ENCODE measurements around the gene COX8A. TPM values are rescaled to one million over a fixed set of nuclear protein-coding genes. Genes with fewer than 3 reads are reported as not detected.

Gene COX8A, protein sequence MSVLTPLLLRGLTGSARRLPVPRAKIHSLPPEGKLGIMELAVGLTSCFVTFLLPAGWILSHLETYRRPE
- 100 to 1,000 TPM; 419 to 659 (median 577) TPM for total RNA-seq
- 1,000 to 10,000 TPM; 1,536 to 1,691 (median 1,674) TPM for polyA plus RNA-seq

GRCh38 chr11:63974259-63975143, at the start of gene COX8A:
Gene COX8A, plus strand, starts transcription at chr11:63974620. Its CDS starts 61 bp downstream, at chr11:63974681.
- TF ChIP-seq EP300 (IDR thresholded peaks at IDR 0.05) (peak in 1 of 4 donors; percentile 2), POLR2AphosphoS5 (IDR thresholded peaks at IDR 0.05) (peak; percentile 87 to 94 (median 91)), POLR2A (IDR thresholded peaks at IDR 0.05) (peak; percentile 49 to 71), CTCF (IDR thresholded peaks at IDR 0.05) (peak in 1 of 4 experiments; percentile 21)
- intact Hi-C loops (cut with DNase I): no loop called here
- Histone ChIP-seq H3K36me3 (peaks cover 0 to 9% (median 0%) of the 10 kb centered on the region in 4 donors), H3K4me3 (peak within 1 kb of the TSS; percentile 73 to 82 (median 78)), H3K9me3 (no peaks in the 10 kb centered on the region), H3K27me3 (peaks cover 0 to 5% (median 0%) of the 10 kb centered on the region in 3 donors), H3K4me1 (peaks cover 0 to 27% (median 24%) of the 10 kb centered on the region in 4 donors), H3K27ac (peak within 1 kb of the TSS; percentile 93 to 98 (median 96))
- whole genome bisulfite sequencing, 2 donors: 0% methylated on average over 67 of the region's 67 CpGs
- DNase-seq: peak; percentile 100

DNA sequence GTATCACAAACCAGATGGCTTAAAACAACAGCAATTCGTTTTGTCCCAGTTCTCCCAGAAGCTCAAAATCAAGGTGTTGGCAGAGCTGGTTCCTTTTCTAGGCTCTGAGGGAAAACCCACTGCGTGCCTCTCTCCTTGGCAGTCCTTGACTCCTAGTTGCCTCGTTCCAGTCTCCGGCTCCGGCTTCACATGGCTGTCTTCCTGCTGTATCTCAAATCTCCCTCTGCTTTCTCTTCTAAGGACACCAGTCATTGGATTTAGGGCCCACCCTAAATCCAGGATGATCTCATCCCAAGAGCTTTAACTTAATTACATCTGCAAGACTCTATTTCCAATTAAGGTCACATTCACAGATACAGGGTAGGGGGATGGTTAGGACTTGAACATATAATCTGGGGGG, 44.8 kb upstream of the COX8A start:
- DNase-seq: no peak
- Histone ChIP-seq H3K27me3 (no peaks in the 10 kb centered on the region), H3K36me3 (no peaks in the 10 kb centered on the region), H3K4me1 (no peaks in the 10 kb centered on the region), H3K4me3 (no peak overlapping the region), H3K9me3 (no peaks in the 10 kb centered on the region), H3K27ac (no peak overlapping the region)
- 89 to 92% methylated on average over 5 of the region's 5 CpGs for WGBS, 2 donors
- no peak for TF ChIP-seq POLR2A (IDR thresholded peaks at IDR 0.05)
- TF ChIP-seq EP300 (IDR thresholded peaks at IDR 0.05): no peak
- TF ChIP-seq POLR2AphosphoS5 (IDR thresholded peaks at IDR 0.05): no peak
- no peak for TF ChIP-seq CTCF (IDR thresholded peaks at IDR 0.05)
- intact Hi-C loops (cut with DNase I): no loop called here

- Histone ChIP-seq H3K4me1 (no peaks in the 10 kb centered on the region), H3K27me3 (no peaks in the 10 kb centered on the region), H3K27ac (no peak overlapping the region), H3K4me3 (no peak overlapping the region), H3K9me3 (no peaks in the 10 kb centered on the region), H3K36me3 (no peaks in the 10 kb centered on the region)
- 71 to 77% methylated on average over 6 of the region's 6 CpGs for WGBS, 2 donors
- intact Hi-C loops (cut with DNase I): no loop called here
- TF ChIP-seq CTCF (IDR thresholded peaks at IDR 0.05) (no peak), POLR2AphosphoS5 (IDR thresholded peaks at IDR 0.05) (no peak), POLR2A (IDR thresholded peaks at IDR 0.05) (no peak), EP300 (IDR thresholded peaks at IDR 0.05) (no peak)
- no peak for DNase-seq
Observed at GRCh38 chr11:63931045-63931444, 43.4 kb upstream of the COX8A start.

- Histone ChIP-seq H3K27ac (no peak overlapping the region), H3K9me3 (no peaks in the 10 kb centered on the region), H3K27me3 (no peaks in the 10 kb centered on the region), H3K4me1 (no peaks in the 10 kb centered on the region), H3K36me3 (no peaks in the 10 kb centered on the region), H3K4me3 (no peak overlapping the region)
- 84 to 85% methylated on average over 12 of the region's 12 CpGs for WGBS, 2 donors
- no peak for DNase-seq
- TF ChIP-seq EP300 (IDR thresholded peaks at IDR 0.05): no peak
- no peak for TF ChIP-seq POLR2A (IDR thresholded peaks at IDR 0.05)
- TF ChIP-seq CTCF (IDR thresholded peaks at IDR 0.05): no peak
- TF ChIP-seq POLR2AphosphoS5 (IDR thresholded peaks at IDR 0.05): no peak
- intact Hi-C loops (cut with DNase I): no loop called here
Observed at GRCh38 chr11:63931876-63932275, 42.5 kb upstream of the COX8A start.

Measured in sigmoid colon (tissue), 7 donors.